HG03095 (cell line): ENCODE data around the gene KDF1.

Source experiments
- ATAC-seq: cut with Tn5 transposase; IDR thresholded peaks from one replicate; pipeline ENCODE4 v1.9.1; 2021; ENCODE audit warnings: moderate library complexity; ENCODE audit not compliant: unreplicated experiment

KDF1 gene

GRCh38 chr1:26959722-26960624, at the start of gene KDF1:
TSS of gene KDF1 (minus strand) at chr1:26960468. CDS start at chr1:26952380, 8,088 bp downstream.
- no peak for ATAC-seq

DNA sequence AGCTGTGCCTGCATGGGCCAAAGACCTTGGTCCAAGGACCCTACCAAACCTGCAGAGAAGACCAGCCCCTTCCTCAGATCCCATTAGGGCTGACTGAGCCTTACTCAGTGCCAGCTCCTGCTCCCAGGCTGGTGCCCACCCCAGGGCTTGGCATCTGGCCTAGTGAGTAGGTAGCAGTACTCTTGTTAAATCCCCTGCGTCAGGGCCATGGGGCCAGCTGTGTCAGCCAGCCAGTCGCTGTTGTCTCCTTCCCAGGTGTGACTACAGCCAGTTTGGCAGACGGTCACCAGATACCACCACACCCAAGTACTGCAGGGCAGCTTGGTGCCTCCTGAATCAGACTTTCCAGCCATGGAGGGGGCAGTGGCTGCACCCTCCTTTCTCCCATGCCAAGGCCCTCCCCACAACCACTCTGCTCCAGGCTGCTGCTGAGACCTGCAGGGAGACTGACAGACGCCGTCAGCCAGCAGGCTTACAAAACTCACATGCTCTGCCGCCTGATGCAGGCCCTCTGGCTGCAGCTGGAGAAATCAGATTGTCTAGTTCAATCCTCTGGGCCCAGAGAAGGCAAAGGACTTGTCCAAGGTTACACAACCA, 49.4 kb upstream of the KDF1 start:
- no peak for ATAC-seq

DNA sequence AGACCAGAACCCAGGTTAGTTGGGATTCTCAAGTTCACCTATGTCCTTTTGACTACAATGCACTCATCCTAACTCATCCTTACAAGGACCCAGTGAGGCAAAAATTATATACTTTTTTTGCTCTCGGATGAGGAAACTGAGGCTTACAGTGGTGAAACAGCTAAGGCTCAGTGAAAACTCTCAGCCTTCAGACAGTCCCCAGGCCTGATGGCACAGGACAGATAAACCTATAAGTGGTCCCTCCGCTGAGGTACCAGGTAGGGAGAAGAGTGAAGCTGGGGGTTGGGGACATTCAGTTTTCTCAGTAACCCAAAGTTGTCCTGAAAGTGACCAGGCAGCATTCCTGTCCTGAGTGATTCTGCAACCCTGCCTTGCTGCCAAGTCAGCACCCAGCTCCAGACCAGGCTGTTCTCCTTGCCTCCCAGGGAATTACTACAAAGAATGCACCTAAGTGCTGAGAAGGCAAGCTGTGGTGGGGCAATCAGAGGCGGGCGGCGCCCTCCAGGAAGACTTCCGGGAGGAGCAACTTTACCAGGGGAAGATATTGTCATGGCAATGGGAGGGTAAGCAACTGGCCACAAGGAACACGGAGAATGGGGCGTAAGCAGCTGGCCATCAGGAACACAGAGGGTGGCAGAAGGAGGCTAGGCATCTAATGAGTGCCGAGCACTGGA, 47.8 kb upstream of the KDF1 start:
- ATAC-seq, result no peak

- ATAC-seq, result no peak
Measured at GRCh38 chr1:27006683-27007082, 46.4 kb upstream of the KDF1 start.

DNA sequence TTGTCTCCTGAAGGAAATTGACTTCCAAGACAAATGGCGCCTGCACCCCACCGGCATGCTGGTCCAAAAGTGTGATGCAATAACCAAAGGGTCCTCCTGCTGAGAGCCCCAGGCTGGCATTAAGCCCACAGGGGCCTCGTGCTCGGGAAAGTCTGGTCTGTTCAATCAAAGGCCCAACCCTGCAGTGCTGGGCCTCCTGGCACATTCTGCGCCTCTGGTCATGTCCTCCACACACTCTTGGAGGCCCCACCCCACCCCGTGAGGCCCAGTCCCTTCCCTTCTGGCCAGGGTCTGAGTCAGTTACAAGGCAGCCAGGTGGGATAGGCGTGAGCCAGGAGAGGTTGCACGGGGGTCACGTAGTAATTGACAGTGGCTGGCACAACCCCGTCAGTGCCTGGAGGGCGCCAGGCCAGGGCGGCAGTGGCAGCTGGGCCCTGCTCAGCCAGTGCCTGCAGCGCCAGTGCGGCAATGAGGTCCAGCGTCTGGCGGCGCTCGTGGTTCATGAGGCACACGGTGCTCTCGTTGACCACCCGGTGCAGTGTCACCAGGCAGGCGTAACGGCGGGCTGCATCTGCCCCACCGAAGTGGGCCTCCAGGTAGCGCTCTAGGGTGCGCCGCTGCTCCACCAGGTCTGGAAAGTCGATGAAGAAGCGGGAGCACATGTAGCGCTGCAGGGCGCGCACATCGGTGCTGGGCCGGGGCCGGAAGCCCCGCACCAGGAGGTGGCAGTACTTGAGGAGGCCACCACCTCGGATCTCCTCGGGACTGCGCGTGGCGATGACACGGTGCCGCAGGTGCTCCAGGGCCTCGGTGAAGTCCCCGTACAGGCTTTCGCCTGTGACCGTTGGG, 45.6 kb upstream of the KDF1 start:
- ATAC-seq, result no peak

- ATAC-seq, result no peak
Measured at GRCh38 chr1:27005166-27005530, 44.9 kb upstream of the KDF1 start.

DNA sequence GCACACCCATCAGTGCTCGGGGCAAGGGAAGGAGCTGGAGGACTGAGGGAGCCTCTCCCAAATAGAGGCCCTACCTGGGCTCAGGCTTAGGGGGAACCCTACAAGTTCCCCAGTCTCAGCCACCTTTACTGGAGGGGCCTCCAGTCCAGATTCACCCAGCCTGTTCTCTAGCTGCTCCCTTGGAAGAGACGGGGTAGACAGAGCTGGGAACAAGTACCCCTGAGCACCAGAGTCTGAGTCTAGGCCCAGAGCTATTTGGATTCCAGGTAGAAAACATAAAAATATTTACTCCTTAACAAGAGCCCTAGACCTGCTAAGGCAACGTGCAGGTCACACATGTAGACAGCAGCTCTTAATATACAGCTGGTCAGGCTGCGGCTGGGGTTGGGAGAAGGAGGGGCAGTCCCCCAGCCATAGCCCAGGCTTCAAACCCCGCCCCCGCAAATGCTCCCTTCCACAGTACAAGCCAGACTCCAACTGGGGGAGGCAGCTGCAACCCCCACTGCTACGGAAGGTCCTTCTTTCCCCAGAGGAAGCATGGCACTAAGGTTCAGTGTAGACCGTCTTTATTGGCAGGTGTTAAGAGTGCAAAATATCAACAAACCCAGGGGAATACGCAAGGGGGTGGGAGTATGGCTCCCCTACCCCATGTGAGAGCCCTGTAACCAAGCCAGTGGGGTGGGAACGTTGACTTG, 44.4 kb upstream of the KDF1 start:
- ATAC-seq, result no peak

DNA sequence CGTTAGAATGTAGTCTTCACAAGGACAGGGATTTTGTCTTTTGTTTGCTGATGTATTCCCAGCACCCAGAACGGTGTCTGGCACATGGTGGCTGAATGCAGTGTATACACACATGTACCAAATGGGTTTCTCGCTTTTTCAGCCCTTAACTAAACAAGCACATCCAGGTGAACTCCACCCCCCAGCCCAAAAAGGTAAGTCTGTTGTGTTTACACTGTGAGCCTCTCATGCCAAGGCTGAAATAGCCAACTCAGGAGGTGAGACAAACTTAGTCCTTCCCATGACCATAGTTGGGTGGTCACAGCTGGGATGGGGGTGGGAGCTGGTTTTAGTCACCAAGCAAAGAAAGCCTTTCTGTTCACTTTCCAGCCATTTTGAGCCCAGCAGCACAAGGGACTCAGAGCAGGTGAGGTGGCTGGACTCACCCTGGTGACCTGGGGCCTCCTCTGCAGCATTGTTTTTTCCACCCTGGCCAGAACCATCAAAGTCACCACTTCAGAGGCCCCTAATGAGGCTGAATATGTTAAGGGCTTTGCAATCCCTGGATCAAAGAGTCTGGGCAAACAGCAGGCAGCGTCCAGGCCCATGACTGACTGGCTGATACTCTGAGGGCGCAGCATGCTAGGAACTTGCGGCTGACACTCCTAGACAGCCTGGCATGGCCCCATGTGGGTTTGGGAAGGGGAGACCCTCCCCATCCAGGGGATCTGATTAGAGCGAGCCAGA, 43.6 kb upstream of the KDF1 start:
- ATAC-seq, result no peak

GRCh38 chr1:27001570-27002360, 41.5 kb upstream of the KDF1 start:
- no peak for ATAC-seq

DNA sequence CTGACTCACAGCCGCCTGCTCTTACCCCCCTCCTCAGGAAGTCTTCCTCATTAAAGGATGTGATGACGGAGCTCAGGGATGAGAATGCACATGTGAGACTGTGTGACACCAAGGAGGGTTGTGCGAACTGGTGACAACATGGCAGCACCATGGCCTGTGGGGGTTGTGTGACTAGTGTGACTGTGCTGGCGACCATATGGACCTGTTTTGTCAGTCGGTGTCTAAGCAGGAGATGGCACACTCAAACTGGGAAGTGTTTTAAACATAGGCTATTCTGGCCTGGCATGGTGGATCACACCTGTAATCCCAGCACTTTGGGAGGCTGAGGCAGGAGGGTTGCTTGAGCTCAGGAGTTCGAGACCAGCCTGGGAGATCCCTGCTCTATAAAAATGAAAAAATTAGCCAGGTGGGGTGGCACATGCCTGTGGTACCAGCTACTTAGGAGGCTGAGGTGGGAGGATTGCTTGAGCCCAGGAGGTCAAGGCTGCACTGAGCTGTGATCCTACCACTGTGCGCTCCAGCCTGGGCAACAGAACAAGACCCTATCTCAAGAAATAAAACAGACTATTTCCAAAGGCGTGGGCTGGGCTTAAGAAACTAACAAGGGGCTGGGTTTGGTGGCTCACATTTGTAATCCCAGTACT, 40.7 kb upstream of the KDF1 start:
- ATAC-seq, result no peak

- no peak for ATAC-seq
Measured at GRCh38 chr1:27000090-27000816, 40.0 kb upstream of the KDF1 start.

- no peak for ATAC-seq
Measured at GRCh38 chr1:26999440-26999987, 39.2 kb upstream of the KDF1 start.

DNA sequence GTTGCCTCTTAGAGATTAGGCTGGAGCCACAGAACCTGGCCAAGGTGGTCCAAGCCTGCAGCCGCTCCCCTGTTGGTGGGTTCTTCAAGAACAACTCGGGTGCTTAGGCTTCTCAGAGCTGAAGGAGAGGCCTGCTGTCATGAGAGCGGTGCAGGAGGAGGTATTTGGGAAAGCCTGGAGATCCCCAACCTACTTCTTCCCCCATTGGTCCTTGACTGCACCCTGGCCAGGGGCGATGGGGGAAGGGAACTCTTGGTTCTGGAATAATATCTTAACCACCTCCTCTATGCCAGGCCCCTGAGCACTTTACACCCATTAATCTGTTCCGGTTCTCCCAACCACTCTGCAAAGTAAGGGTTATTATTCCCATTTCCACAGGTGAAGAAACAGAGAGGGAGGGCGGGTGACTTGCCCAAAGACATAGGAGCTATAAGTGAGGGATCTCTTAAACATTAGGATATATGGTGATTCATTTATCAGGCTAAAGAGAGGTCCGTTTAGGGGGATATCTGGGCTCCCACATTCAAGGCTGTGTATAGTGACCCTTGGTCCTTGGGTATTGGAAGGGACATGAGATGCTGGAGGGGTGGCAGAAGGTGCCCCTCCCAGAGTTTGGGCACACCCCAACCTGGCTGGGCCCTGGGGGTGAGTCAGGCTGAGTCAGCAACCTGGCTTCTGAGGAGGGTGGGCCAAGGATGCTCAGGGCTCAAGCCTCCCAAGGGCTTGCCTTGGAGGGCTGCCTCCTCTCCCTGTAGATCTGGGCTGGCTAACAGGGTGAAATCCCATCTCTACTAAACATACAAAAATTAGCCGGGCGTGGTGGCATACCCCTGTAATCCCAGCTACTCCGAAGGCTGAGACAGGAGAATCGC, 38.4 kb upstream of the KDF1 start:
- no peak for ATAC-seq

GRCh38 chr1:26996665-26997064, 36.4 kb upstream of the KDF1 start:
- ATAC-seq, result no peak

GRCh38 chr1:26996024-26996423, 35.8 kb upstream of the KDF1 start:
- ATAC-seq, result no peak

DNA sequence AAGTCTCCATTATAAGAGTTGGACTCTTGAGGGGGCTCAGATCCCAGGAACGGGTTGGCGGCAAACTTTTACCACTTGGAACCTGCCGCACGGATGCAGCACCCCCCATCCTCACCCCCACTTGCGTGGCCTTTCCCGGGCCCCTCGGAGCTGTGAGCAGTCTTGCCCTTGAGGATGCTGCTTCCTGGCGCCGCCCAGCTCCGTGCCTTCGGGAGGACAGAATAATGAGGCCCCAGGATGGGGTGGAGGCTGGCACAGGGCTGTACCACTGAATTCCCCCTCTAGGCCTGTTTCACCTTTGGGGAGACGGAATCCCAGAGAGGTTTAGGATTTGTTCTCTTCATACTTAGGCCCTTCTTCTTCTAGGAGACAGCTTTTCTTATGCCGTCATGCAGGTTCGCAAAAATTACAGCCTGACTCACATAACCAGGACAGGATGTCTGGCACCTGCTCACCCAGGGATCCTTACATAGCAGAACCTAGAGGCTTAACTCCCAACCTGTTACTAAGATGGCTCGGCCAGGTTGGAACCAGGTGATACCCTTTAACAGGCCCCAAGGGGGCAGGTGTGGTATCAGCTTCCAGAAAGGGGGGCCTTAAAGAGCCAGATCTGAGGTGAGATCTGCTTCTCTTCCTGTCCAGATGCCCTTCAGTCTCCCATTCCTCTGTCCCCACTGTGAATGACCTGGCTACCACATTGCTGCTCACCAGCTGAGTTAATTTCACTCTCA, 34.7 kb upstream of the KDF1 start:
- ATAC-seq, result no peak
